Measurements from ENCODE around the gene RPS2.
A peak's percentile ranks its signal among the peaks of the same experiment; 100 is the strongest.
"Not testable (repeated sequence)": the region's sequence is repeated elsewhere in the genome, so short reads cannot be mapped to it uniquely, and the experiment has no call there.

The RPS2 gene

GRCh38 chr16:1971796-1972489 is 7.3 kb upstream of the RPS2 start, which contains the start of gene TBL3:
TSS of gene TBL3 (plus strand) at chr16:1972053. CDS start at chr16:1972165, 112 bp downstream.
- TF ChIP-seq POLR2A (IDR thresholded peaks at IDR 0.05; ENCODE audit: extremely low read depth, insufficient read length) (peak; percentile 94), MAX (IDR thresholded peaks at IDR 0.05; ENCODE audit: low read depth, low read length) (peak; percentile 67), CTCF (IDR thresholded peaks at IDR 0.05; ENCODE audit: low read depth, low read length) (no peak), MYC (IDR thresholded peaks at IDR 0.05; ENCODE audit: low read depth, low read length) (peak; percentile 84)

GRCh38 chr16:1968146-1968953 is 3.7 kb upstream of the RPS2 start:
- no peak for TF ChIP-seq MYC (IDR thresholded peaks at IDR 0.05; ENCODE audit: low read depth, low read length)
- TF ChIP-seq POLR2A (IDR thresholded peaks at IDR 0.05; ENCODE audit: extremely low read depth, insufficient read length): no peak
- TF ChIP-seq CTCF (IDR thresholded peaks at IDR 0.05; ENCODE audit: low read depth, low read length): no peak
- TF ChIP-seq MAX (IDR thresholded peaks at IDR 0.05; ENCODE audit: low read depth, low read length): no peak
- DNase-seq (ENCODE audit: low read depth): no peak
- H3K4me3 ChIP-seq (ENCODE audit: low read depth, low read length): no peak overlapping the region

More at GRCh38 chr16:1971796-1972489, 7.3 kb upstream of the RPS2 start, which contains the start of gene TBL3:
- peak; percentile 97 for DNase-seq (ENCODE audit: low read depth)
- H3K4me3 ChIP-seq (ENCODE audit: low read depth, low read length): peak within 1 kb of the TSS; percentile 79

- TF ChIP-seq CTCF (IDR thresholded peaks at IDR 0.05; ENCODE audit: low read depth, low read length): no peak
- no peak for TF ChIP-seq MYC (IDR thresholded peaks at IDR 0.05; ENCODE audit: low read depth, low read length)
- no peak for TF ChIP-seq POLR2A (IDR thresholded peaks at IDR 0.05; ENCODE audit: extremely low read depth, insufficient read length)
- TF ChIP-seq MAX (IDR thresholded peaks at IDR 0.05; ENCODE audit: low read depth, low read length): no peak
- no peak for DNase-seq (ENCODE audit: low read depth)
- H3K4me3 ChIP-seq (ENCODE audit: low read depth, low read length): peak within 1 kb of the TSS; percentile 97
Observed at GRCh38 chr16:1966460-1966859, 1.8 kb upstream of the RPS2 start, which contains the start of gene RNF151. TSS of gene RNF151 (plus strand) at chr16:1966856. CDS start at chr16:1966882, 26 bp downstream.

- TF ChIP-seq MYC (IDR thresholded peaks at IDR 0.05; ENCODE audit: low read depth, low read length): no peak
- TF ChIP-seq POLR2A (IDR thresholded peaks at IDR 0.05; ENCODE audit: extremely low read depth, insufficient read length): no peak
- no peak for TF ChIP-seq MAX (IDR thresholded peaks at IDR 0.05; ENCODE audit: low read depth, low read length)
- TF ChIP-seq CTCF (IDR thresholded peaks at IDR 0.05; ENCODE audit: low read depth, low read length): no peak
- DNase-seq (ENCODE audit: low read depth): no peak
- peak overlapping the region; percentile 97 for H3K4me3 ChIP-seq (ENCODE audit: low read depth, low read length)
Observed at GRCh38 chr16:1965396-1966001, 873 bp upstream of the RPS2 start.

- DNase-seq (ENCODE audit: low read depth): no peak
- peak overlapping the region; percentile 97 for H3K4me3 ChIP-seq (ENCODE audit: low read depth, low read length)
- TF ChIP-seq MAX (IDR thresholded peaks at IDR 0.05; ENCODE audit: low read depth, low read length) (no peak), CTCF (IDR thresholded peaks at IDR 0.05; ENCODE audit: low read depth, low read length) (no peak)
Observed at GRCh38 chr16:1963806-1964505, 670 bp downstream of the RPS2 start.

- H3K4me3 ChIP-seq (ENCODE audit: low read depth, low read length): peak overlapping the region; percentile 97
- DNase-seq (ENCODE audit: low read depth): not testable (repeated sequence)
Observed at GRCh38 chr16:1962161-1963153, 2.2 kb downstream of the RPS2 start.
